Stimulated activated CD8-positive, alpha-beta memory T cell treated with anti-CD3 and anti-CD28 coated beads, Interleukin-4, amount 100 ng/mL, for 1 hour (primary cell): ENCODE data around the gene ENTREP3.

Source experiments
- DNase-seq, 2 donors: peaks; one replicate each; pipeline ENCODE4 v3.0.0-alpha.2; 2020; ENCODE audit warnings: low read depth in 2 of 2, low spot score in 1 of 2

Gene ENTREP3

DNA sequence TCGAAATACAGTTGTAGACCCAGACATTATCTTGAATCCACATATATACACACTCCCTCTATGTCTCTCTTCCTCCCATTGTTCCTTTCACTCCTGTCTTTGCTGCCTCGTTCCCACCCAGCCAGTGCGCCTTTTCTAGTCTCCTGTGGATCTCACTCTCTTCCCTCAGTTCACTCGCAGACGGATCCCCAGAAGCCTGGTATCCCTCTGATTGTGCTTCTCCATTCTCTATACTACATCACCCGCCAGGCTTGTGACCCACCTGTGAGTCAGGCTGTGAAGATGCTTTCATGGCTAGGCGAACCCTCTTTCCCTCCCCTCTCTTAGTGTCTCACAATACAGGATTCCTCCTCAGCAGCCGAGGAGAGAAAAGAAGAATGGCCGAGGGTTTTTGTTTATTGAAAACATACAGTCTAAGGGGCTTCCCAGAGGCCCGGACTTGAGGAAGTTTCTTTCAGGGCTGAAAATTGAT lies 23.4 kb upstream of the ENTREP3 start:
- no peak for DNase-seq

DNA sequence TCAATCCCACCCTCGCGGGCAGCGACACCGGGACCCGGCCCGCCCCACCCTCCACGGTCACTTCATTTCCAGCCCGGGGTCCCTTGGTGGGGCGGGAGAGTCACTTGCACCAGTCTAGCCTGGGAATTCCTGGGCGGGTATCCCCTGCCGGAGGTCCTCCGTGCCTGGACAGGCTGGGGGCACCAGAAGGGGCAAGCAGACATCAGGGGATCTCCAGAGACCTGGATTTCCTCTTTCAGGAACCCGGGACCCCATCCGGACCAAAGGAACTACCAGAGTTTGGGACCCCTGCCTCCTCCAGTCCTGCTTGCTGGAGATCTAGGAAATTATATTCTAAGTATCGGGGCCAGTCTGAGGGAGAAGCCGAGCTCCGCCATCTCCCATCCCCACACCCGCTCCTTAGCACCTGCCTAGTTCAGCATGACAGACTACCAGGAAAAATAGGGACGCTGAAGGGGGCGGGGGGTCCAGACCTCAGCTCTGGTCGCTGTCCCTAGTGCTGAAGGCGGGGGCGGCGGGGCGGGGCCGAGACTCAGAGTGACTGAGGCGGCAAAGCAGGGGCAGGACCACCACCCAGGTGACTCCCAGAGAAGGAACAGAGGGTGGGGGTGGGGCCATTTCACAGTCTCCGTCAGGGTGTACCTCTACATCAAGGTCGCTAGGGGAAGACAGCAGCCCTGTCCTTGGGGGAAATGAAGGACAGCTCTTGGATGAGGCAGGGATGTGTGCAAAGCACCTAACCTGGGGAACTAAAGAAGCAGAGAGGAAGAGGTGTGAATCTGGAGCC lies 22.8 kb upstream of the ENTREP3 start:
- DNase-seq = peak; percentile 39 to 48

DNA sequence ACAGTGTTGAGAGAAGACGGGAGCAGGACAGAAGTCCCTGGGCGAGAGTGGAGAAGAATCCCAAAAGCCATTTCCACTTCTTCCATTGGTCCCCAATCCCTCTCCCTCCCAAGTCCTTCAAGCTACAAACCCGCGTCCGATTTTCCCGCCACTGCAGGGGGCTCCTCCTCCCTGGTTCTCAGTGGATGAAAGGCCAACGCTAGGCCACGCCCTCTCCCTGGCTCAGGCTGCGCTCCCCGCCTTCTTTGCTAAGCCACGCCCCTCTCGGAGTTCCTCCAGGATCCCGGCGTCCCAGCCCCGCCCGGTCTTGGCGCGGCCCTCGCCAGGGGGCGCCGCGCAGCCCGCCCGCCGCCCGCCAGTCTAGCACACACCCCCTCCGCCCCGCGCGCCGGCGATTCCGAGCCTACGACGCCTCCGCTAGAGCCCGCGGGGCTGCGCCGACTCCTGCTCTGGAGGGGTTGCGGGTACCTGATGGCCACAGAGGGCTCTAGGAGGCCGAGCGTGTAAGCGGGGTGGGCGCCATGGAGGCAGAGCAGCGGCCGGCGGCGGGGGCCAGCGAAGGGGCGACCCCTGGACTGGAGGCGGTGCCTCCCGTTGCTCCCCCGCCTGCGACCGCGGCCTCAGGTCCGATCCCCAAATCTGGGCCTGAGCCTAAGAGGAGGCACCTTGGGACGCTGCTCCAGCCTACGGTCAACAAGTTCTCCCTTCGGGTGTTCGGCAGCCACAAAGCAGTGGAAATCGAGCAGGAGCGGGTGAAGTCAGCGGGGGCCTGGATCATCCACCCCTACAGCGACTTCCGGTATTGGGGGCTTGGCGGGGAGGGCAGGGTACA lies 22.0 kb upstream of the ENTREP3 start, which contains the start of gene HCN3:
HCN3 (plus strand) TSS at position 394 of the 832 bp plus-strand sequence; CDS start at position 522, 128 bp downstream.
- peak; percentile 83 for DNase-seq

DNA sequence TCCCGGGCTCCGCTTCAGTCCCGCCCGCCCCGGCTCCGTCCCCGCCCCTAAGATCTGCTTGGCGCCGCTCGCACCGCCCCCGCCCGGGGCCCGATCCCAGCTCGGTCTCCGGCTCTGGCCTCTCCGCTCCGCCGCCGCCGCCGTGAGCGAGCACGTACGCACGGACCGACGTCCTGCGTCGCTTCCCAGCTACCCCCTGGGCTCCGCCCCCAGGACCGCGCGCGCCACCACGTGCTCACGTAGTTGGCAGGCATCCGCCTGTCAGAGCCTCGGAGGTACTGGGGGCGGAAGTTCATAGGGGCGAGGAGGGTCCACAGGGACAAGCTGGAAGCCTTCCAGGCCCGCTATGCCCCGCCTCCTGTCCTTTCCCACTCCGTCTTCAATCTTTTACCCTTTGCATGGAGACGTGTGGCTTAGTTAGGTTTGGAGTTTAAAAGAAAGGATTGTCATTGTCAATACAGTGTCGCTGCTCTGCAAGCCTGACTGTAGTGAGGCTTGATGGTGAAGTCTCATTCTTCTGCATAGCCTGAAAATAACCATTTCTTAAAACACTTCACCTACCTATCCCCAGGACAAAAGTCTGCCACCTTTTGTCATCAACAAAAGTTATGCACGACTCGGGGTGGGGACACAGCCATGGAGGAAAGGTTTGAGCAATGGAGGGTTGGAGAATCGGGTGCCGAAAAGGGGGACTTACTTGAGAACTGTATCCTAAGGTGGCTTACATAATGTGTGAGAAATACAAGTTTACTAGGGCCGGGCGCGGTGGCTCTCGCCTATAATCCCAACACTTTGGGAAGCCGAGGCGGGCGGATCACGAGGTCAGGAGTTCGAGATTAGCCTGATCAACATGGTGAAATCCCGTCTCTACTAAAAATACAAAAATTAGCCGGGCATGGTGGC lies 18.3 kb upstream of the ENTREP3 start, which contains the start of gene CLK2:
CLK2 (minus strand) TSS at position 162 of the 903 bp plus-strand sequence. CDS start 2,527 bp downstream, outside the sequence.
- DNase-seq = peak; percentile 83 to 91

DNA sequence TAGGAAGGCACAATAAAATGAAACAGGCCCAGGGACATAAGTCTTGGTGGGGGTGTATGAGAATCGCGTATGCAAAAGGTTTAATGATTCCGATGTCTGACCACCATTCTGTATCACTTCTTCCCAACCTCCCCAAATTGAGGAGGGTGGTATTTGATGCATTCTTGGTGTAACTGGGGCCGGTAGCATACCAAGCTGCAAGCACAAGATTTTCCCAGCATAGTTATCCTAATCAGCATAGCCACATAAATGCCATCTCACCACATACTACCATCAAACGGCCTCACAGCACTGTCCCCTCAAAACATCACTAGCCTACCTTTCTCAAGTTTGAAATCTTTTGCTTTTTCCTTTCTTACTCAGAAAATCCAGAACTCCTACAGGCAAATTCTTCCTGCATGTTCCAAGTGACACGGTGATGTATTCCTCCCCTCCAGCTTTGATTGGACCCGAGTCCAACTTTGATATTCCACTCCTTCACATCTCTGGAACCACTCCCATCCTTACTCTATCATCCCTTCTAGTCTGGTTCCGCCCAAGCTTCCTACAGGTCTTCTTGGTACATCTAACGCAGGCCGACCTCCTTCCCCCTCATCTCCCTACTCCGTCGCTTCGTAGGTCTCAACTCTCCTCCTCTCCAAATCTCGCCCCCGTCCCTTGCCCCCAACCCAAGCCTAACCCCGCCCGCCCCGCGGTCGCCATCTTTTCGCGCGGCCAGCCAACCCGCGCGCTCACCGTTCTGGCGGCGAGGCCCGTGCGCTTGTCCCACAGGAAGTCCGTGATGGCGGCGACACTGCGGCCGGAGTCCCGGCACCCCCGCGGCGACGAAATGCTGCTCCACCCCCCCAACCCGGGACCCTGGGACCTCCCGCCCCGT lies 17.4 kb upstream of the ENTREP3 start:
- DNase-seq = peak in 1 of 2 donors; percentile 25

DNA sequence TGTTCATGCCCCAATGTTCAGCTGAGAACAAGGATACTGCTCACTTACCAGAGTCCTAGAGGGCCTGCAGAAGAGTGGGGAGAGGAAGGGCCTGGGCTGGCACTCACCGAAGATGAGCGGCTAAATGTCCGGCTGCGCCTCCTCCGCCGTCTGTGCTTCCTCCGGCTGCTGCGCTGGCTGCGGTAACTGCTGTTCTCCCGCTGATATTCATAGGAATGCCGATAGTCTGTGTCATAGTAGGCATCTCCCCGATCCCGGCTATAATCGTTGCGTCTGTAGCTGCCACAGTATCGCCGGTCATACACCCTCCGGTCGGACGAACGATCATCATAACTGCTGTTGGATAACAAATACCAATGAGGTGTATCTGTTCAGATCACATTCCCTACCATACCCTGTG lies 14.1 kb upstream of the ENTREP3 start:
- DNase-seq = no peak

DNA sequence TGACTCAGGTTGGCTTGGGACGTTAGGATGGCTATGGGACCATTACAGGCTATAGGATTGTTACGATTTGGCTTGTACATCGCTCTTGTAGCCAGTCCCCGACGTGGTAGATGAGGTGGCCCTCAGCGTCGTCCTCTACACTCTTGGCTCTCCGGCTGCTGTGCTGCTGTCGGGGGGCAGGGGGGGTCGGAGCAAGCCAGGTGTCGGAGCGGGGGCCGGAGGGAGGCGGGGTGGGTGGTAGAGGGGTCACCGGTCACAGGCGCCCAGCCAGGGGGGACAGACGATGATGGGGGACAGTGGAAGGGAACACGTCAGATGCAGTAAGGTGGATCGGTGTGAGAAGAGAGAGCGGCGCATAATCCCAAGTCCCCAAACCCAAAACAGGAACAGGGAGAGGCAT lies 13.3 kb upstream of the ENTREP3 start:
- no peak for DNase-seq

DNA sequence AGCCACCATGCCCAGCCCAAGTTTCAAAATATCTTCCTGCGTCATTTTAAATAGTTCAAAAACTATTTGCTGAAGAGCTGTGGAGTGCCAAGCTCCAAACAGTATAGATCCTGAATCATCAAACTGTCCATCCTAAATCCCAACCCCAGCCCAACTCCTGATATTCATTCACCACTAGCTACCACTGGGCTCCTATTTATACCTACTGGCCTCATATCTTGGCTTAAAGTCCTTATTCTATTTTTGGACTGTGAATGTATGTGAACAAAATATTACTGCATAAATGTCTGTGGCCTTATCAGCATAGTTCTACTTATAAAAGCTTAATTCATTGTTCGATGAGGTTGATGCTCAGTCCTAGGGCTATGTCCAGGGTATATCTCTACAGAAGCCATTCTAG lies 12.1 kb upstream of the ENTREP3 start:
- no peak for DNase-seq

DNA sequence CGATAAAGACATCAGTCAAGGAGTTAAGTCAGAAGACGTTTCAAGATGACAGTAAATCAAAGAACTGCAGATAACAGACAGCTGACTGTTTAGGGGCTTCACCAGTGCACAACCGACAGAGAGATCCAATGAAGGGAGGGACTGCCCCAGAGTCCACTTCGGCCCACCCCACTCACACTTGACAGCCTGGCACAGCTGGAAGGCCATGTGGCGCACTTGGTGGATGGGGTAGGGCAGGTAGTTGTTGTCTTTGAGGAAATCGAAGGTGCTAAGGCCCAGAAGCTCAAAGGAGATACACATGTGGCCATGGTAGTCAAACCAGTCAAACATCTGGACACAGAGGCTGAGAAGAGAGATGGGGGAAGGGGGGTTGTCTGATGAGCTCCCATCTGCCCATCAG lies 11.3 kb upstream of the ENTREP3 start:
- DNase-seq = no peak

DNA sequence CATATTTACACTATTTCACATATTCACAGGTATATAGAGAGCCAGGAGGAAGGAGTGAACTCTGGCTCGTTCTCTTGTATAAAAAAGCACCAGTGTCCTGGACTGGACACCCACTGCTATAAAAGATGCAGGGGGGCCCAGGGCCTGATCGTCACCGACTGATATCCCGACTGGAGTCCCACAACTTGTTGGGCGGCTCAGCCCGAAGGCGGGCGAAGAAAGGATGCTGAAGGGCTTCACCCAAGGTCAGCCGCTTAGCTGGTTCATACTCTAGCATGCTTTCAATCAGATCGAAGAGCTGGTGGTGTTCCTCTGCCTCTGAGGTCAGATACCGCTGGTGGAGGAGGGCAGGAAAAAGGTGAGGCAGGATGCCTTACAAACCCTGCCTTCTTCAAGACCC lies 7.8 kb upstream of the ENTREP3 start:
- DNase-seq = no peak

DNA sequence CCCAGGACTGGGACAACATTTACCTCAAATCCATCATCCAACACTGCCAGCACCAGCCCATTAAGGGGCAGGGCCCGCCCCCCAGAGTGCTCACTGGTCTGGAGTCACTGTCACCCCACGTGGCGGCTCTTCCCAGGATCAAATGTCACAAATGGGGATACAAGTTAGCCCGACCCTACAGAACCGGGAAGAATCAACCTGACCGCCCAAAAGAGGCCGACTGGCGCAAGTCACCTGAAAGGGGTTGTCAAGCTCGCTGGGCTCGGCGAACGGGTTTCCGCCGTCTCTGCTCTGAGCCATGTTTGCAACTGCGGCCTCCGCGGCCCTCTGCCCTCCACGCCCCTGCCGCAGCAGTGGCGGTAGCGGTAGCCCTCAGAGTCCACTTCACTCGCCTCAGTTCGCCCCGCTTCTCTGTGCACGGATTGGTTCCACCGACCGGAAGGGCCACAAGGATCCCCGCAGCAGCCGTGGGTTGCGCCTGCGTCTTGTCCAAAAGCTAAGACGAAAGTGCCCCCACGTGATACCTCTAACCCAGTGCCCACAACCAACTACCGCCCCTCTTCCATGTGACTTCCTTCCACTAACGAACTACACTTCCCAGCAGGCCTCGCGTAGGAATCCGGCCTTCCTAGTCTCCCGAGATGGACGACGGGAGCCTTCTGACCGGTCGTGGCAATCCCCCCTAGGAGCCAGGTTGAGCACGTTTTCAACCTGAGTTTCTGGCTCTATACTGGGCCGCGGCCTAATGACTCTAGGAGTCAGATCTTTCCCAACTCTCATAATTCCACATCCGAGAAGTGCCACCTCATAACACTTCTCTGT lies 6.8 kb upstream of the ENTREP3 start, which contains the start of gene SCAMP3:
SCAMP3 (minus strand) TSS at position 509 of the 822 bp plus-strand sequence; CDS start at position 300, 209 bp downstream.
- peak; percentile 66 to 74 for DNase-seq

DNA sequence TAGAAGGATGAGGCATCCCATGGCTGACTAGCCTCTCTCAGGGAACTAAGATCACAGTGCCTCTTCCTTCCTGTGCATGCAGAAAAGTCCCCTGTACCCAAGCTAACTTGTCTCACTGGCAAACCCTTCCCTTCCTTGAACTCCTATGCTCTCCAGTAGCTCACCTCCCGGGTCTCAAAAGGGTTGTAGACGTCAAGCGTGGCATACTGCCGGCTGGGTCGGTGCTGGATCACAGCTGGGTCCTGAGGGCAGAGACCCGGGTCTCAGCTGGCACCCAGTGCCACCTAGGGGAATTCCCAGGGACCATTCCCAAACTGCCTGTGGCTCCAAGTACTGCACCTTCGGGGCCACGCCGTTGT lies 6.2 kb upstream of the ENTREP3 start:
- no peak for DNase-seq

DNA sequence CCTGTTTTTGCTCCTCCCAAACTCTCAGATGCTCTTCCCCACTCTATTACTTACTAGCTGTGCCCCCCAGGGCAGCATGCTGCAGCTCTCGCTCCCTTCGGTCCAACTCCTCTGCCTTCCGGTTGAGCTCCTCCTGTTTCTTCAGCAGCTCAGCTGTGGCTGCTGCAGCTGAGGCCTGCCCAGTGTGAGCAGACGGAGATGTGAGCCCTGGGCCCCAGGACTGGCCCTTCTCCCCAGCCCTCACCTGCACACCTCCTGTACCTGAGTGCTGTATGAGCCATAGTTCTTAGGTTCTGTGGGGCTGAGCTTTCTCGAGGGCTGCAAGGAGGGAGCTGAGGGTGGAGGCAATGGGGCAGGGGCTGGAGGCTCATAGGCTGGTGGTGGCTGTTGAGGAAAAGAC lies 5.0 kb upstream of the ENTREP3 start:
- DNase-seq = no peak

DNA sequence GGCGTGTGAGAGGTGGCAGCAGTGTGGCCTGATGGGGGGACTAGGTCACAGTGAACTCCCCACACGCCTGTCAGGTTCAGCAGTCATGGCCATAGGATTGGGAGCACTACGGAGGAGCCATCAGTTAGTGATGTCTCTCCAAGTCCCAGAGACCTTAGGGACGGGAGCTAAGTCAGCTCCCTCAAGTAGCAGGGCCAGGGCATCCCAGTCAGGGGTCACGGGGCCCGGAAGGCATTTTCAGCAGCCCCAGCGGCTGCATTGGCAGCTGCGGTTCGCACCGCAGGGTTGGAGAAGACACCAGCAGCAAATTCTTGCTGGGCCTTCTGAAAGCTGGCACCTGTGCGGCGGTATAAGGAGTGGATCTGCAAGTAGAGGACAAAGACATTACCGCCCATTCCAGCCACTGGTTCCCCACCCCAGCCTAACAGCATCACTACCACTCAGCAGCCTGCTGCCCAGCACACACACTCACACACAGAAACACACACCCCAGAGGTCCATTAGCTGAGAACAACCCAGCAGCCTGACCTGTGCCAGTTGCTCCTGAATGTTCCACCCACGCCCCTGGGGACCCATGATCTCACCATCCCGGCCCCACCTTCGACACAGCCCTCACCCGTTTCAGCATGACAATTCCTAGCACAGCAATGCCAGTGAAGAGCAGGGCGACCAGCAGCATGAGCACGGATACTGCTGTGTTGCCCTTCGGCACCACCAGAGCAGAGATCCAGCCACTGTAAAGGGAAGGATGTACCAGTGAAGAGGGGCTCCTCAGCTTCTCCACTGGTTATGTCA lies 972 bp upstream of the ENTREP3 start:
- DNase-seq = no peak

DNA sequence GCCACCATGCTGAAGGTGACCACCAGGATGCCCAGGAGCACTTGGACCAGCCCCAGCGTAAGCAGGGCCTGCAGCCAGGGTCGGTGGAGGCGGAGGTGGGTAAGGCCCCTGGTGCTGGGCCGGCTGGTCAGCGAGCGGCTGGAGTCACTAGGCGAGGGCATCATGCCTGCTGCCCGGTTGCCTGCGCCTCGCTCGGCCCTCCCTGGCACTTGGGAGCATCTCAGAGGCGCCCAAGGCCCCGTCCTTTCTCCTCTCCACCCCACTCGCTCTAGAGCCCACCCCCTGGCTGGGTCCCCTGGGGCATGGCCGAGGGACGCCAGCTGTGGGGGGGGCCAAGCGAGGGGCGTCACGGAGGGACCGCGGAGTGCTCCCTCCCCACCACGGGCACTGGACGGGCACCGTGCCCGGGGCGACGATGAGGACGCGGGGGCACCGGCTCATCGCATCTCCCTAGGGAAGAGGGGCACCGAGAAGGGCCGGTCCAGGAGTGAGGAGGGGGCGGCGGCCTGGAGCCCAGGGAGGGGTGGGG lies 505 bp downstream of the ENTREP3 start:
- DNase-seq = no peak

DNA sequence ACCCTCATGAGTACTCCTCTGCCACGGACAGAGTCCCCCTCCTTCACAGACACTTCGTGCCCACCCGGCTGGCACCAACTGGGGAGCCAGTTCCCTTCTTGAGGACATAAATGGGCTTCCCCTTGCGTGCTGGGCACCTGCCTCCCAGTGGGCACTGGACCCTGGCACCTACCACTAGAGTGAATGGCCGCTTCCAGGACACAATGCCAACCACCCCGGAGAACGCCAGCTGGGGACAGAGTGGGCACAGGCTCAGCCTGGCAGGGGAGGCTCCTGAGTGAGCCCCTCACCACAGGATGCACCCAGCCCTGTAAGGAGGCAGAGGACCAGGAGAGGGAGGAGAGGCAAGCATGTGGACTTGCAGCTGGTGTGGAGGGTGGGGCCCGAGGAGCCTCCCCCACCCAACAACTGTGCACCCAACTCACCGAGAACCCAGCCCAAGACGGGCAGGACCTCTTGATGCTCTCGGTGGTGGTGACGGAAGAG lies 1.0 kb downstream of the ENTREP3 start:
- no peak for DNase-seq

DNA sequence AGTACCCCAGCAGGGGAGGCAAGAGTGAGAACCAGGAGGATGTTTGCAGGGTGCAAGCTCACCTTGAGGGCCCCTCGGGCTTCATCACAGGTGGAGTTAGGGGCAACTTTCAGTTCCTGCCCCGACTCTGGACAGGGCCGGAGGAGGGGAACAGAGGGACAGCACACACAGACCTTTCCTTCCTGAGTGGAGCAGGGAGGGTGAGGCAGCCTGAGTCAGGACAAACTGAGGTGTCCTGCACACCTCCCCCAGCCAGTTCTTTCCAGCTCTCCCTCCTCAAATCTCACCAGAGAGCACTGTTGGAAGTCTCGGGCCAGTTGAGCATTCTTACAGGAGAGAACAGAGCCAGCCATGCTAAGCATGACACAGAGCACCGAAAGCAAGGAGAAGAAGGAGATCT lies 1.5 kb downstream of the ENTREP3 start:
- no peak for DNase-seq

DNA sequence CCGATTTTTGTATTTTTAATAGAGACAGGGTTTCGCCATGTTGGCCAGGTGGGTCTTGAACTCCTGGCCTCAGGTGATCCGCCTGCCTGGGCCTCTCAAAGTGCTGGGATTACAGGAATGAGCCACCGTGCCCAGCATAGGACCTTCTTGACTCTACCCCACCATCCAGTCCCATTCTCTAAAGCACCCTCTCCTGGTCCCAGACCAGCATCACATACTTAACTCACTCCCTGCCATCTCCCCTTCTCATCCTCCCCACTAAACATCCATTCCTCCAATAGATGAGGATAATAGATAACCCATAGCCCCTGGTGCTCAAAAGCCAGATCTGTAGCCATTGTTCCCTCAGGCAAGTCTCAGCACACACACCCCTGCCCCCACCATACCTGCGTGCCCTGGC lies 2.1 kb downstream of the ENTREP3 start:
- no peak for DNase-seq
